Measurements from ENCODE around the gene NUP188.
"Not testable (repeated sequence)": the region's sequence is repeated elsewhere in the genome, so short reads cannot be mapped to it uniquely, and the experiment has no call there.

The NUP188 gene

DNA sequence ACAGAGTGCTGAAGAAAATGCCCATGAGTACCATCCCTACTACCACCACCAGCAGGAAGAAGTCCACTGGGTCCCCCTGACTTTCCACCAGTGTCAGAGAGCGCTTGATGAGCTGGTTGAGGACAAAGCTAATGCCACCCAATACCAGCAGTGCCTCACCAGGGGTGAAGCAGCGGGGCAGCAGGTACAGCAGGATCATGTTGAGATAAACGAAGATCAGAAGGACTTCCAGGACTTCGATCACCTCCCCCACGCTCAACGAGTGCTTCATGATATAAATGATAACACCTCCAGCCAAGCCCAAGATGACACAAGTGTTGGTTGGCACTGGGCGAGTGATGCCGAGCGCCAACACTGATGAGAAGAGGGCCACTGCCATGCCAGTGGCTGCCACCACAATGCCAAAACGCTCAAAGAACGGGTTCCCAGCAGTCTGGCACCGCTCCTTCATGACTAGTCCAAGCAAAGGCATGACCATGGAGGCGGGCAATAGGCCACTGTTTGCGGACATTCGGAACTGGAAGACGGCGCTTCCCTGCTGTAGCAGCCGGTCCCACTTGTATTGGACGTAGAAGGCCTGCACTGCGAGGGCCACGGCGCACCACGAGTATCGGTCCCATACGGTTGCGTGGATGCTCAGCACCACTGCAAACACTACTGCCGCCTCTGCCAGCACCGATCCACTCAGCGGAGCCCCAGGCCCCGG, 775 bp upstream of the NUP188 start:
- no peak for DNase-seq

DNA sequence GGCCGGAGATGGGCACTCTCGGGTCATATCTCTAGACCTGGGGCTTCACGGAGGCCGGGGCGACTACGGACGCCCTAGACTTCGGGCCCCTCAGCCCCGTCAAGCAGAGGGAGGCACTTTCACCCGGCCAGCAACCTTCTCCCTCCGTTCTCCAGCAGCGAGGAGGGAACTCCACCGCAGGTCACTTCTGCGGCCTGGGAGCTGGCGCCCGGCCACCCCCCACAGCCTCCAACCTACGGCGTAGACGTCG, 297 bp upstream of the NUP188 start:
- no peak for DNase-seq

DNA sequence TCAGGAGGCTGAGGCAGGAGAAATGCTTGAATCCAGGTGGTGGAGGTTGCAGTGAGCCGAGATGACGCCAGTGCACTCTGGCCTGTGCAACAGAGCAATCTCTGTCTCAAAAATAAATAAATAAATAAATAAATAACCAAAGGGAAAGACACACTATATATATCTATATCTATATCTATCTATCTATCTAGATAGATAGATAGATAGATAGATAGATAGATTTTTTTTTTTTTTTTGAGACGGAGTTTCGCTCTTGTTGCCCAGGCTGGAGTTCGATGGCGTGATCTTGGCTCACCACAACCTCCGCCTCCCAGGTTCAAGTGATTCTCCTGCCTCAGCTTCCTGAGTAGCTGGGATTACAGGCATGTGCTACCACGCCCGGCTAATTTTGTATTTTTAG, 13.9 kb downstream of the NUP188 start:
- DNase-seq: not testable (repeated sequence)

DNA sequence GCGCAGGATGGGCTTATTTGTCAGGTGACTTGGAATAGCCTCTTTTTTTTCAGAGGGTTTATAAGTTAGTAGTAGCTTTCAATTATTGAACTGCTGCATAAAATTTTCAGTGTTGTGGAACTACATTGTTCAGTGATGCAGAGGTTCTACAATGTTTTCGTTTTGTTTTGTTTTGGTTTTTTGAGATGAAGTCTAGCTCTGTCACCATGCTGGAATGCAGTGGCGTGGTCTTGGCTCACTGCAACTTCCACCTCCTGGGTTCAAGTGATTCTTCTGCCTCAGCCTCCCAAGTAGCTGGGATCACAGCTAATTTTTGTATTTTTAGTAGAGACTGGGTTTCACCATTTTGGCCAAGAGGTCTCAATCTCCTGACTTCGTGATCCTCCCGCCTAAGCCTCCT, 22.0 kb downstream of the NUP188 start:
- DNase-seq: no peak

DNA sequence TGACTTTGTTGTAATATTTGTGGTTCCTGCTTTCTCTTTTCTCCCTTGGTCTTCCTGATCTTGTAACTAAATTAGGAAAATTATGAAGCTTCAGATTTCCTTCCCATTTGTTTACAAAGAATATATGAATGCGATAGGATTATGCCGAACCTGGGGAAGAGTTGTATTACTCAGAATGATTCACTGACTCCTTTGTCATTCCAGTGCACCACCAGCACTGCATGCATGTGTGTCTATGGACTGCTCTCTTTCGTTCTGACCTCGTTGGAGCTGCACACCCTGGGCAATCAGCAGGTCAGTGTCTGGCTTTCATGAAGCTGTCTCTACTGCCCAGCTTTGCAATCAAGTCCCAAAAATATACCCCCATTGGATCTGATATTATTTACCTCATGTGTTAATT, 25.5 kb downstream of the NUP188 start:
- DNase-seq: no peak

DNA sequence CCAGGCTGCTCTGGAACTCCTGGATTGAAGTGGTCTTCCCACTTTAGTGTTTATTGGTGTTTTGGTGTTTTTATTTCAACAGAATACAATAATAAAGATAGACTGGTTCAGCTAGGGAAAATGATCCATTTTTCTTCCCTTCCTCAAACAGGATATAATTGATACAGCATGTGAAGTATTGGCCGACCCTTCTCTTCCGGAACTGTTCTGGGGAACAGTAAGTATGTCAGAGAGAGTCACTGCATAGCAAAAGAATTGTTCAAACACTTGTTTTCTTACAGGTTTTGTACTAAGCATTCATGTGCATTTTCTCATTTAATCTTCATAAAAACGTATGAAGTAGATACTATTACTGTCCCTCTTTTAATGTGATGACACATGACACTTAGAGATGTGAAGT, 31.6 kb downstream of the NUP188 start:
- no peak for DNase-seq

DNA sequence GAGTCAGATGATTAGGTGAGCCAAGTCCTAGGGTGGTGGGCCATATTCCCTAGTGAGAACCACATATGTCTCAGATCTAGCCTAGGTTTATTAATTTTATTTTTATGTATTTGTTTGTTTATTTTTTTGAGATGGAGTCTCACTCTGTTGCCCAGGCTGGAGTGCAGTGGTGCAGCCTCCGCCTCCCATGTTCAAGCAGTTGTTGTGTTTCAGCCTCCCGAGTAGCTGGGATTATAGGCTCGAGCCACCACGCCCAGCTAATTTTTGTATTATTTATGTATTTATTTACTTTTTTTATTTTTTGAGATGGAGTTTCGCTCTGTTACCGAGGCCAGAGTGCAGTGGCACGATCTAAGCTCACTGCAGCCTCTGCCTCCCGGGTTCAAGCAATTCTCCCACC, 36.0 kb downstream of the NUP188 start:
- no peak for DNase-seq

DNA sequence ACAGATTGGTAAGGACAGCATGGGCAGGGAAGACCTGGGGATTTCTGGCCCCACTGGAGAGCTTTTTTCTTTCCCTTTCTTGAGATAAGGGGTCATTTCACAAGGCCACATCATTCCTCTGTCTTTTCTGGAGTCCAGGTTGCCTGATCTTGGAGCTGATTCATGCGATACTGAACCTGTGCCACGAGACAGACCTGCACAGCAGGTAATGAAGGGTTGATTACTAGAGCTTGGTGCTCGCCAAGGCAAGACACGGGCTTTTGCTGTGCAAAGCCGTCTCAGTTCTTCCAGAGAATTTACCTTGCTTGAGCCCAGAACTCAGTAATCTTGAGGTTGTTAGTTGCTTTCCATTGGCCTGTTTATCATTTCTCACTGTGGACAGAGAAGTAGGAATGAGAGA, 39.2 kb downstream of the NUP188 start:
- DNase-seq: no peak

DNA sequence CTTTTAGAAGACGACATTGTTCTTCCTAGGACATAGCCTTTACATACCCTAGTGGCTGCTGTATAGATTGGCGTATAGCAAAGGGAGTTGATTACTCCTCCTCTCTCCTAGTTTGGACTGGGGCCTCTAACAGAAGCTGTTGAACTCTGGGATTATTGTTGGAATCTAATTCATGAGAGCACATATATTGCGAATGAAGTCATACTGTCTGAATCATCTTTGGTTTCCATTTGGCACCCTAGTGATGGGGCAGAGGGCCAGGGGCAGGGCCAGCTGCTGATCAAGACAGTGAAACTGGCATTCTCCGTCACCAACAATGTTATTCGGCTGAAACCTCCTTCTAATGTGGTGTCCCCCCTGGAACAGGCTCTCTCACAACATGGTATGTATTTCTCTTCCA, 40.3 kb downstream of the NUP188 start:
- no peak for DNase-seq

DNA sequence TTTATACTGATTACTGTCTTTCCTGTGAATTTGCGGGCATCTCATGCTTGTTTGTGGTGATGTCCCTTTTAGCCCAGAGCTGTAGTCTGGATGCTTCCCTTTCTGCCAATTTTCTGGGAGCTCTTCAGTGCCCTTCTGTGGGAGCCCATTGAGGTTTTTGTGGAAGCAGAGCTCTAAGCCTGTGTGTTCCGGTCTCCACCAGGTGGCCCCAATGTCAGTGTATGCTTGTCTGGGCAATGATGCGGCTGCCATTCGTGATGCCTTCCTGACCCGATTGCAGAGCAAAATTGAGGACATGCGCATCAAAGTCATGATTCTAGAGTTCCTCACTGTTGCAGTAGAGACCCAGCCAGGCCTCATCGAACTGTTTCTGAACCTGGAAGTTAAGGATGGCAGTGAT, 45.5 kb downstream of the NUP188 start:
- DNase-seq: no peak

DNA sequence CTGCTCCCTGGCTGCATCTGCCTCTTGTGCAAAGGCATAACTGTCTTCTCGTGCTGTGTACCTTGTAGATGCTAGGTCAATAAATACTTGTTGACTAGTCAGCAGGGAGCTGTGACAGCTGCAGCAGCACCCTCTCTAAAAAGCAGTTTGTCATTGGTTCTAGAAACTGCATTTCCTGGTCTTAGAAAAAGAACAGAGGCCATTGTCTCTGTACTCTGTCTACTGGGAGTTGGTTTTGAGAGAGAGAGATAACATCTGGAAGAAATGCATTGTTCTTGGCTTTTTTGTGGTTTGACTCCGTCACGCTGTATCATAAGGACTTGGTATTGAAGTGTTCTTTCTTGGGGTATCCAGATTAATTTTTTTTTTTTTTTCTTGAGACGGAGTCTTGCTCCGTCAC, 48.3 kb downstream of the NUP188 start:
- DNase-seq: no peak

DNA sequence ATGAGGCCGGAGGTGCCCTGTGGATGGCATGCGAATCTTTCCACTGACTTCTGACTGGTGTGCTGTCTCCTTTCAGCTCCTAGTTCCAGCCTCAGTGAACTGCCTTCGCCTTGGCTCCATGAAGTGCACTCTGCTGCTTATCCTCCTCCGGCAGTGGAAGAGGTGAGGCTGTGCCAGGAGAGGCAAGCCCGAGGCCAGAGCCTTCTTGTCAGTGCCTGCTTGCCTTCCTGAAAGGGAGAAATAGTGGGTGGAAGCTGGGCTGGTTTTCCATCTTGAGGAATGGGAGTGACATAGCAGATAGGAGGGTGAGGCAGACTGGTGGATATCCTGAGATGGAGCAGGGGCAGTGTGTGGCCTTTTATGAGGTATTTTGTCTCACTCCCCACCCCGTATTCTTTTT, 51.0 kb downstream of the NUP188 start:
- DNase-seq: no peak

DNA sequence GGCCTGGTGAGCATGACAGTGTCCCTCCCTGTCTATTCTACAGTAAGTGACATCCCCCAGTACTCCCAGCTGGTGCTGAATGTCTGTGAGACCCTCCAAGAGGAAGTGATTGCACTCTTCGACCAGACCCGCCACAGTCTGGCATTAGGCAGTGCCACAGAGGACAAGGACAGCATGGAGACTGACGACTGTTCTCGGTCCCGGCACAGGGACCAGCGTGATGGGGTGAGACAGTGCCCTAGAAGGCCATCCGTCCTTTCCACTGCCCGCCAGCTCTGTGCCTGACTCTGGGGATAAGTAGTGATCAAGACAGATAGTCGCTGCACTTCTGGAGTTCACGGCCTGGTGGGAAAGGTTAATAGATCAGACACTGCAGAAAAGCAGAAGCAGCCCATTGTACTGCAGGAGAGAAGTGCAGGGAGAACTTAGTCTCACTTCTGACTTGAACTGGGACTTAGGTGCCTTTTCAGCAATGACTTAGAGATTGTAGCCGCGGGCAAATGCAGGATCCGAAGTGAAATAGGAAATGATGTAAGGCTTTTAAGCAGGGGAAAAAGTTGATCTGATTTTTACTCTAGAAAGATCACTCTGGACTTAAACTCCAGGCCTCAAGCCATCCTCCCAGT, 52.2 kb downstream of the NUP188 start:
- no peak for DNase-seq

DNA sequence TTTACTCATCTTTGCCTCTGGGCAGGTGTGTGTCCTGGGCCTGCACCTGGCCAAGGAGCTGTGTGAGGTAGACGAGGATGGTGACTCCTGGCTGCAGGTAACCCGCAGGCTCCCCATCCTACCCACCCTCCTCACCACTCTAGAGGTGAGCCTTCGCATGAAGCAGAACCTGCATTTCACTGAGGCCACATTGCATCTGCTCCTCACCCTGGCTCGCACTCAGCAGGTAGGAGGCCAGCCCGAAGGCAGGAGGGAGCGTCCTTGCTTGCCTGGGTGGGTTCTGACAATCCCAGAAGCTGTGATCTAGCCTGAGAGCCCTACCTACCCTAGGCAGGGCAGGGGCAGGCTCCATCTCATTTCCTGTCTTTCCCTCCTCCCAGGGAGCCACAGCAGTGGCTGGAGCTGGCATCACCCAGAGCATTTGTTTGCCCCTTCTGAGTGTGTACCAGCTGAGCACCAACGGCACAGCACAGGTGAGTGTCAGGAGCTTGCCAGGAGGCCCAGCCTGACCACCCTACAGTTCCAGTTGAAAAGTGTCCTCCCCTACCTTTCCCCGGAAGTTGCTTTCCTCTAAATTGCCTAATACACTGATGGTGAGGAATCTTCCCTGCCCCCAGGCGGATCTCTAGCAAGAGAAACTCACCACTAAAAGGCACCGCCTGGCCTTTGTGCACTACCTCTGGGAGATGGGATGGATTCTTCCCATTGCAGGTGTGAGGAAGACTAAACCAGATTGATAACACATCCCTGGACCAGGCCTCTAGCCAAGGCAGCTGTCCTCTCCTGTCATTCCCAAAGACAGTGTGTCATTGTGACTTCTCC, 54.2 kb downstream of the NUP188 start:
- DNase-seq: no peak

DNA sequence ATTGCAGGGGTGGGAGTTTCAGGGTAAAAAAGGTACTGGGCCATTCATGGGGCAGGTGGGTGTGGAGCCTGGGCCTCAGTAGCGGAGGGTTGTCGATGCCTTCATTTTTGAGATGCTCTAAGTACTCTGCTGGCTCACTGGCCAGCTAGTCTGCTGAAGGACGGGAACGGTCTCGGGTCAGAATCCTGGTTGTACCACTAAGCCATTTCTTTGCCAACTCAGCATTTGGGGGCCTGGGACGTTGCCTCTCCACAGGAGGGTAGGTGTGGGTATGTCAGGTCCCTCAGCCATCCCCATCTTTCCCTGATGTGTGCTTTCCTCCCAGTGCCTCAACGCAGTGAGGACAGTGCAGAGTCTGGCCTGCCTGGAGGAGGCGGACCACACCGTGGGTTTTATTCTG, 55.5 kb downstream of the NUP188 start:
- no peak for DNase-seq

DNA sequence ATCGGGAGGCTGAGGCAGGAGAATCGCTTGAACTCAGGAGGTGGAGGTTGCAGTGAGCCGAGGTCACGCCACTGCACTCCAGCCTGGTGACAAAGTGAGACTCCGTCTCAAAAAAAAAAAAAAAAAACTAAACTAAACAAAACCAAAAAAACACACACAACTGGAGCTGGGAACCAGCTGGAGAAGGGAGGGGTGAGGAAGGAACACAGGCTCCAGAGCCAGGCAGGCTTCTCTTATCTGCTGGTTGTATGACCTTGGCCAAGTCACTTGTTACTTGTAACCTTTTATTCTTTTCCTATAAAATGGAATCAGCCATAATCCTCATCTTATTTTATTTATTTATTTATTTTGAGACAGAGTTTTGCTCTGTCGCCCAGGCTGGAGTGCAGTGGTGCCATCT, 56.7 kb downstream of the NUP188 start:
- not testable (repeated sequence) for DNase-seq

DNA sequence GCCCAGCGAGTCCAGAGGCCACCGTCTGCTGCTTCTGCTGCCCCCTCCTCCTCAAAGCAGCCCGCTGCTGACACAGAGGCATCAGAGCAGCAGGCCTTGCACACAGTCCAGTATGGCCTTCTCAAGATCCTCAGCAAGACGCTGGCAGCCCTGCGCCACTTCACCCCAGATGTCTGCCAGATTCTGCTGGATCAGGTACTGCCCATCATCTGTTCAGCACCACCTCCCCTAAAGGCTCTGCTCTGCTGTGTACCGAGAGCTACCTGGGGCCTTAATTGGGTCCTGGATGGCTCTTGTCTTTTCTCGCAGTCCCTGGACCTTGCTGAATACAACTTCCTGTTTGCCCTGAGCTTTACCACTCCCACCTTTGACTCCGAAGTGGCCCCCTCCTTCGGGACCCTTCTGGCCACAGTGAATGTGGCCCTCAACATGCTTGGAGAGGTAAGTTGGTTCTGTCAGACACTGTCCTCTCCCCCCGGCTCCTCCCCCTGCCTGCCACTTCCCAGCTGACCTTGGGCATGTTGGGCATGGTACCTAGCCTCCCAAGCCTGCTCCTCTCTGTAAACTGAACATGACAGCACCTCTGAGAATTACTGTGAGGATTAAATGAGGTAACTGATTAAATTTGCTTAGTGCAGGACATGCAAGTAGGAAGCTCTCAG, 58.0 kb downstream of the NUP188 start:
- no peak for DNase-seq

DNA sequence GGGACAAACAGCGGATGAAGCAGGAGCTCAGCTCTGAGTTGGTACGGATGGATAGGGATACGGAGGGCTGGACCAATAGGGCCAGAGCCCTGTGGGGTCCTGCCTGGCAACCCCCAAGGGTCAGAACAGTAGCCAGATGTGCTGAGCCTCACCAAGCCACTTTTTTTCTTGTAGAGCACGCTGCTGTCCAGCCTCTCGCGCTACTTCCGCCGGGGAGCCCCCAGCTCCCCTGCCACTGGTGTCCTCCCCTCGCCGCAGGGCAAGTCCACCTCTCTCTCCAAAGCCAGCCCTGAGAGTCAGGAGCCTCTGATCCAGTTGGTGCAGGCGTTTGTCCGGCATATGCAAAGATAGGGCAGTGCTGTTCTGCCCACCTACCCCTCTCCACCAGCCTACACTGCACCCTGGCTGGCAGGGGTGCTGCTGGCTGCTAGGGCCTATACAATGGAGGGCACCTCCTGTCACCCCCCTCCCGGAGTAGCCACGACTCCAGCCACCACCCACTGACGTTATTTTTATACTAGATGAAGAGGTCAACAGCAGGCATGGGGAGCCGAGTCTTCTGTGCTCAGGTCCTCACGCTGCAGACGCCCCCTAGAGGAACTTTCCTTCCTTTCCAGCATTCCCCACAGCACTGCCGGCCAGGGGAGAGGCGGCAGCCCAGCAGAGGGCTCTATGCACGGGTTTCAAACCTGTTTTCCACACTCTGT, 59.0 kb downstream of the NUP188 start:
- DNase-seq: peak; percentile 57 to 68

DNA sequence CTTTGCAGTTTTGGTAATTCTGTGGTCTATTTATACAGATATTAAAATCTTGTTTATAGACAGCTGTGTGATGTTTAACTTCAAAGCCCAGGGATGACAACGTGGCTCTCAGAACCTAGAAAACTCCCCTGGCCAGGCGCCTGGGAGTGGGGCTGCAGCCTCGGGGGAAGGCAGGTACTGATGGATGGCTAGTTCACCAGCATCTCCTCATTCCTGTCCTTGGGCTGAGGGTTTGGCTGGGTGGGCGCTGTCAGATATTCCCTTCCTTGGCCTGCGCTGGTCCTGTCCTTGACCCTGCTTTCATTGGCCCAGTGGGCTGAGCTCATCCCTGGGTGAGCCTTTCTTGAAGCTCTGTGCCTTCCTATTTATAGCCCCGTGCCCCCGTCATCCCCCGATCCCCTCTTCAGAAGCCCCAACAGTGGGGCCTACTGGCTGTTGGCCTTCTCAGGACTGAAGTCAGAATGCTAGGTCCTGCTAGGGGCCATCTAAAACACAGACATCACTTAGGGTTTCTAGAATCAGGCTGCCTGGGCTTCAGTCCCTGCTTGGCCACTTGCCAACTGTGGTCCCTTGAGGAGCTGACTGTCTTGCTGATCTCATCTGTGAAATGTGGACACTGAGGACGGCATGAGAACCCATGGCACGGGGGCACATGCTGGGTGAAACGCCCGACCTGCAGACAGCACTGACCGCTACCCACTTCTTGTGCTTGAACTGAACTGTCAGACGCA, 59.7 kb downstream of the NUP188 start:
- DNase-seq: no peak

DNA sequence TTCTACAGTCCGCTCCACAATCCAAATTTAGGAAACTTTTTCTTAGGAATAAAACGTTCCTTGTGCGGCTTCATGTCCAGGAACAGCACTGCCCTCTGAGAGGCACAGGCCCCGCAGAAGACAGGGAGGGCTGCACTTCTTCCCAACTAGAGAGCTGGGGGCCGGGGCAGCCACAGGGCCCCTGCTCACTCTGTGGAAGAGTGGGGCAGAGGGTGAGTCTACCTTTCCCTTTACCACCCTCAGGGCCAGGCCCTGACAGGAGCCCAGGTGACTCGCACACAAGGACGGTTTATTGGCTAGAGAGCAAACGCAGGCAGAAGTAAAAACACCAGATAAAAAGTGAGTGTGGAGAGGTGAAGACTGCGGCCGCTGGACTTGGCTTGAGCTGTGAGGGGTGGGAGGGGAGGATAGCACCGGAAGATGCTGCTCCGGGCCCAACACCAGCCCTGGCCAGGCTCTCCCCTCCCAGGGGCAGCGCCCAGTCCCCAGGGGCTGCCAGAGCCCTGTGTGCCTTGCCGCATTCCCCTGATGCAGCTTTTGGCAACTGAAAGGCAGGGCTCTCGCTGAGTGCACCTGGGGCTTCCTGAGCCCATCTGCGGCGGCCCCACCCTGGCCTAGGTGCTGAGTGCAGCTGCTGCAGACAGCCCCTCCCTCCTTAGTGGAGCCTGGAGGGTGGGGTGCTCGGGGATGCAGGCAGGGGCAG, 60.4 kb downstream of the NUP188 start:
- DNase-seq: no peak

DNA sequence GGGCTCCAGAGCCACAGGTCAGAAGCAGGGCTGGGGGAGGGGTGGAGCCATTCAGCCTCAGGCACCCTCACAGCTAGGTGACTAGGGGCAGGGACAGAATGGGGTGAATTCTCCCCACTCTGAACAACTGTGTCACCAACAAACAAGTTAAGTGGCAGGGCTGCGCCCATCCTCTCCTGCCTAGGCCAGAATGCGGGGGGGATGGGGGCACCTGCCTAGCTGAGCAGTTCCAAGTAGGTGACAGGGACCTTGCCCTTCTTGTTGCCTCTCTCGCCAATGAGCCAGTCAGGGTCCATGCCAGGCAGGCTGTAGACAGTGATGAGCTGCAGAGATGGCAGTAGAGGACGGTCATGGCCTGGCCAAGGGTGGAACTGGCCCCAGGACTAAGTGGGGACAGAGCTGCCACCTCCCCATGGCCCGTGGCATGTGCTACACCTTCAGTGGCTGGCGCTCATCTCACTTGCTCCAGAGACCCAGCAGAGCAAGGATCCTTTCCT, 61.0 kb downstream of the NUP188 start:
- no peak for DNase-seq
